K562 (cell line): ENCODE data around the gene ARL8A. TPM values are rescaled to one million over a fixed set of nuclear protein-coding genes. Genes with fewer than 3 reads are reported as not detected.

Experiments used
- ATAC-seq: fragments of 200-7000 bp; cut with Tn5 transposase; 3 replicates; pipeline ENCODE4 v1.9.1; 2020; ENCODE audit warnings: moderate library complexity
- BruUV-seq: library from RNA; stranded (reverse); fragments of 400-500 nt; replicated peaks from 2 replicates; lab custom pipeline; 2021; lab: Mats Ljungman, UMichigan
- CTCF ChIA-PET: fragments of 300-600 bp; formaldehyde crosslinking; extraction: SDS; loops from one replicate; lab custom pipeline; 2021; ENCODE audit warnings: low intra/inter-chr PET ratio; lab: Yijun Ruan, JAX
- POLR2A ChIA-PET: fragments of 300-600, 350-650 bp; sonication (Branson Sonifier 250); formaldehyde crosslinking; extraction: SDS; loops from one replicate; lab custom pipeline; 2021; ENCODE audit warnings: antibody characterized with exemption, inconsistent platforms; lab: Yijun Ruan, JAX
- DNase-seq, 4 experiments: peaks; one replicate each; pipeline versions ENCODE4 v3.0.0 to v3.0.0-alpha.2; 2011 to 2018; ENCODE audit warnings: low spot score in 3 of 4, mixed read lengths in 3 of 4; ENCODE audit errors: extremely low read depth in 1 of 4
- FAIRE-seq: peaks from 2 replicates; lab custom pipeline; 2011; peaks lifted over from hg19 to GRCh38; lab: Jason Lieb, UNC
- H2AFZ ChIP-seq: 2 replicates; pipeline ENCODE4 v1.6.0; 2011; ENCODE audit warnings: low read depth, low read length, control low read depth, inconsistent platforms
- H3K27ac ChIP-seq: fragments of 200-600 bp; 3 replicates; pipeline ENCODE4 v1.8.0; 2011; ENCODE audit warnings: low read depth, mild to moderate bottlenecking, control low read depth, inconsistent platforms, low read length, moderate library complexity, mixed read lengths; ENCODE audit errors: extremely low read depth
- H3K27me3 ChIP-seq, 2 experiments: fragments of 300-600 bp in 1 of 2; 2 replicates in 1 of 2; 3 replicates in 1 of 2; pipeline versions ENCODE4 v1.6.0 to v1.8.0; 2011; ENCODE audit warnings: inconsistent platforms in 2 of 2, low read length in 2 of 2, mild to moderate bottlenecking in 1 of 2, mixed read lengths in 1 of 2, moderate library complexity in 1 of 2; ENCODE audit not compliant: control insufficient read depth in 2 of 2, insufficient read depth in 2 of 2
- H3K36me3 ChIP-seq: fragments of 300-600 bp; 3 replicates; pipeline ENCODE4 v1.8.0; 2011; ENCODE audit warnings: mild to moderate bottlenecking, low read length, inconsistent platforms; ENCODE audit not compliant: control insufficient read depth, insufficient read depth
- H3K4me1 ChIP-seq, 2 experiments: fragments of 200-600 bp in 1 of 2; replicated peaks in 1 of 2; 2 replicates in 1 of 2; 3 replicates in 1 of 2; pipeline versions ENCODE4 v1.5.1 to v1.8.0; 2011; ENCODE audit warnings: inconsistent platforms in 2 of 2, low read length in 2 of 2, mild to moderate bottlenecking in 1 of 2, mixed read lengths in 1 of 2, moderate library complexity in 1 of 2; ENCODE audit not compliant: control insufficient read depth in 2 of 2, insufficient read depth in 2 of 2
- H3K4me2 ChIP-seq: 2 replicates; pipeline ENCODE4 v1.6.1; 2011; ENCODE audit warnings: low read length, control low read depth, inconsistent platforms, mixed read lengths; ENCODE audit not compliant: insufficient read depth
- H3K4me3 ChIP-seq: fragments of 200-600 bp; sonication (generic), shearing (Covaris generic); 2 replicates; pipeline ENCODE4 v1.5.1; 2016; ENCODE audit warnings: control low read depth, inconsistent platforms
- H3K79me2 ChIP-seq: fragments of 200-600 bp; 3 replicates; pipeline ENCODE4 v1.8.0; 2011; ENCODE audit warnings: low read length, inconsistent platforms; ENCODE audit not compliant: control insufficient read depth, insufficient read depth
- H3K9ac ChIP-seq, 2 experiments: 2 replicates each; pipeline versions ENCODE4 v1.6.0 to v1.6.1; 2011; ENCODE audit warnings: low read depth in 2 of 2, low read length in 2 of 2, control low read depth in 1 of 2, inconsistent platforms in 1 of 2, mild to moderate bottlenecking in 1 of 2, mixed read lengths in 1 of 2; ENCODE audit not compliant: insufficient read depth in 1 of 2
- H3K9me1 ChIP-seq: one replicate; pipeline ENCODE4 v1.6.0; 2011; ENCODE audit warnings: inconsistent platforms, mild to moderate bottlenecking, low read length, moderate library complexity; ENCODE audit not compliant: control insufficient read depth, insufficient read depth
- H3K9me3 ChIP-seq: replicated peaks from 2 replicates; pipeline ENCODE4 v1.5.1; 2011; ENCODE audit warnings: low read depth, low read length, inconsistent platforms; ENCODE audit not compliant: control insufficient read depth, insufficient read depth
- H4K20me1 ChIP-seq: replicated peaks from 2 replicates; pipeline ENCODE4 v1.6.1; 2011; ENCODE audit warnings: low read length, inconsistent platforms, mixed read lengths; ENCODE audit not compliant: control insufficient read depth, insufficient read depth
- CC2D1A ChIP-seq: fragments of 450-650 bp; IDR thresholded peaks from 2 replicates; pipeline ENCODE4 v1.6.1; 2017; ENCODE audit warnings: mild to moderate bottlenecking
- PCBP1 ChIP-seq: fragments of 200-400 bp; formaldehyde crosslinking; IDR thresholded peaks from 2 replicates; pipeline ENCODE4 v1.6.1; 2018; ENCODE audit warnings: mild to moderate bottlenecking, low read depth, low read length; ENCODE audit not compliant: poor library complexity, severe bottlenecking
- POLR2AphosphoS2 ChIP-seq: IDR thresholded peaks from 2 replicates; pipeline ENCODE4 v1.6.1; 2012; ENCODE audit warnings: low read length, improper control_type of control experiment
- ZNF134 ChIP-seq: fragments of 250-450 bp; sonication (Bioruptor Pico); conservative IDR thresholded peaks from 2 replicates; pipeline ENCODE4 v1.4.0; 2020
- ZNF324 ChIP-seq: fragments of 250-450 bp; sonication (Bioruptor Pico); IDR thresholded peaks from 2 replicates; pipeline ENCODE4 v1.4.0; 2020; ENCODE audit warnings: mild to moderate bottlenecking
- ZNF766 ChIP-seq: fragments of 200-800 bp; sonication (Bioruptor generic); conservative IDR thresholded peaks from 2 replicates; pipeline ENCODE4 v1.6.1; 2016; ENCODE audit warnings: missing genetic modification characterization, missing compliant biosample characterization
- ZNF77 ChIP-seq: fragments of 250-450 bp; sonication (Bioruptor Pico); IDR thresholded peaks from 2 replicates; pipeline ENCODE4 v1.5.0; 2020
- WGBS: fragments of 100-300 bp; shearing (Covaris generic); methylation state at CpG from one replicate; pipeline ENCODE4 v1.1.6; 2016; ENCODE audit warnings: low coverage, mixed read lengths; ENCODE audit not compliant: insufficient coverage; ENCODE audit errors: missing lambda C conversion rate; 5-methylcytosine and 5-hydroxymethylcytosine counted together
- in situ Hi-C: fragments of 300-500 bp; cut with MboI; formaldehyde crosslinking; loops from 4 replicates; pipeline ENCODE4 v1.15.0; 2018; ENCODE audit warnings: inconsistent platforms, mixed read lengths
- intact Hi-C: fragments of 100-400 bp; cut with micrococcal nuclease; formaldehyde crosslinking; loops from 2 replicates; pipeline ENCODE4 v1.14.2; 2022
- polyA plus RNA-seq, 8 experiments: library from polyadenylated mRNA; depleted of rRNA in 4 of 8; stranded (reverse) in 5 of 8; unstranded in 3 of 8; fragments of >200 nt; fragmentation: Nextera tagmentation in 2 of 8; fragmentation: Illumina TruSeq in 1 of 8; extraction: Ambion mirVana in 2 of 8; extraction: Trizol in 1 of 8; gene quantifications; 2 replicates each; pipeline versions ENCODE4 v1.2.1 to v1.2.3, GENCODE V29; 2011 to 2014; ENCODE audit warnings: inconsistent platforms in 1 of 8, missing spikeins in 1 of 8
- total RNA-seq, 7 experiments: library from RNA; depleted of rRNA in 6 of 7; stranded (reverse); fragments of >200 nt in 6 of 7; fragmentation: Illumina TruSeq in 2 of 7; extraction: Trizol in 2 of 7; gene quantifications; 2 replicates each; pipeline versions ENCODE4 v1.2.1 to v1.2.3, GENCODE V29; 2011 to 2021; ENCODE audit warnings: low replicate concordance in 1 of 7
- TF ChIP-seq, protein P1 (sequence below): IDR thresholded peaks from 2 replicates; pipeline ENCODE4 v1.6.1; 2014; ENCODE audit warnings: antibody characterized with exemption
- TF ChIP-seq, protein P2 (sequence below): fragments of 450-650 bp; IDR thresholded peaks from 2 replicates; pipeline ENCODE4 v1.6.1; 2014; ENCODE audit warnings: low read depth, mild to moderate bottlenecking, moderate library complexity, borderline replicate concordance

The ARL8A gene
- total and polyA plus RNA-seq, 9 of the 15 experiments (the other 6 are each of a cell fraction or from before 2014, with no cell fraction given): 0.17 to 27.3 (median 15.6) TPM

DNA sequence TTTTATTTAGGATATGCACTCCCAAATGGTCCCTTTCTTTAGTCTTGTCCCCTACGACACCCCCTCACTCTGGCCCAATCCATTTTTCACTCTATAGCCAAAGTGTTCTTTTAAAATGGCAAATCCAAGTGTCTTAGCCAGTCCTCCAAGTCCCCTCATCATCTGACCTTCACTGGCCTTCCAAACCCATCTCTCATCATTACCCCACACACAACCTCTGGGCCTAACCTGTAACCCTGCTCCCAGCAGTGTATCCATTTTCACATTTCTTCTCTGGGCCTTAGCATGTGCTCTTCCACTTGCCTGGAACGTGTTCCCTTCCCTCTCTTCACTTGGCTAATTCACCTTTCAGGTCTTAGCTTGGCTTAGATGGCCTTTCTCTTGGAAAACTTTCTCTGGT, 6.5 kb upstream of the ARL8A start:
- no peak overlapping the region for H3K4me3 ChIP-seq
- peak overlapping the region in 1 of 2 experiments; percentile 53; a peak in 2 of 4 replicates for H3K9ac ChIP-seq
- H2AFZ ChIP-seq: no peak overlapping the region
- 76% methylated on average over 2 of the region's 2 CpGs for WGBS
- peaks cover 7% of the 10 kb centered on the region; the same call in 1 of the 2 replicates for H4K20me1 ChIP-seq
- BruUV-seq: no TSS peak
- ChIA-PET CTCF (no interaction called here), POLR2A (interaction anchor here (0.7 to 1.3 kb wide), 3 partner anchors 24 to 57 kb away, joined by 3 to 4 read pairs (median 3); no protein-coding TSS in a partner anchor)
- no peaks in the 10 kb centered on the region for H3K9me1 ChIP-seq
- ATAC-seq (no peak), DNase-seq (no peak), FAIRE-seq (no peak)
- in situ Hi-C loops: no loop called here
- H3K79me2 ChIP-seq: peaks cover 20% of the 10 kb centered on the region; the same call in 1 of the 3 replicates
- no peak overlapping the region for H3K4me2 ChIP-seq
- H3K27ac ChIP-seq: peak overlapping the region; percentile 30; the same call in 2 of the 3 replicates
- H3K9me3 ChIP-seq: no peaks in the 10 kb centered on the region
- intact Hi-C loops: loop anchor here (10.0 kb wide), 1 partner anchor 654 kb away; the partner anchor contains the start of gene KDM5B
- H3K36me3 ChIP-seq: peaks cover 93% of the 10 kb centered on the region
- TF ChIP-seq POLR2AphosphoS2 (peak; percentile 56; the same call in 1 of the 2 replicates), PCBP1 (no peak), ZNF324 (CRISPR knock-in tag) (no peak), ZNF134 (CRISPR knock-in tag) (no peak), CC2D1A (no peak), ZNF766 (CRISPR knock-in tag) (no peak), ZNF77 (CRISPR knock-in tag) (no peak)
- TF ChIP-seq, protein P1, sequence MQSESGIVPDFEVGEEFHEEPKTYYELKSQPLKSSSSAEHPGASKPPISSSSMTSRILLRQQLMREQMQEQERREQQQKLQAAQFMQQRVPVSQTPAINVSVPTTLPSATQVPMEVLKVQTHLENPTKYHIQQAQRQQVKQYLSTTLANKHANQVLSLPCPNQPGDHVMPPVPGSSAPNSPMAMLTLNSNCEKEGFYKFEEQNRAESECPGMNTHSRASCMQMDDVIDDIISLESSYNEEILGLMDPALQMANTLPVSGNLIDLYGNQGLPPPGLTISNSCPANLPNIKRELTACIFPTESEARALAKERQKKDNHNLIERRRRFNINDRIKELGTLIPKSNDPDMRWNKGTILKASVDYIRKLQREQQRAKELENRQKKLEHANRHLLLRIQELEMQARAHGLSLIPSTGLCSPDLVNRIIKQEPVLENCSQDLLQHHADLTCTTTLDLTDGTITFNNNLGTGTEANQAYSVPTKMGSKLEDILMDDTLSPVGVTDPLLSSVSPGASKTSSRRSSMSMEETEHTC: no peak
- TF ChIP-seq, protein P2, sequence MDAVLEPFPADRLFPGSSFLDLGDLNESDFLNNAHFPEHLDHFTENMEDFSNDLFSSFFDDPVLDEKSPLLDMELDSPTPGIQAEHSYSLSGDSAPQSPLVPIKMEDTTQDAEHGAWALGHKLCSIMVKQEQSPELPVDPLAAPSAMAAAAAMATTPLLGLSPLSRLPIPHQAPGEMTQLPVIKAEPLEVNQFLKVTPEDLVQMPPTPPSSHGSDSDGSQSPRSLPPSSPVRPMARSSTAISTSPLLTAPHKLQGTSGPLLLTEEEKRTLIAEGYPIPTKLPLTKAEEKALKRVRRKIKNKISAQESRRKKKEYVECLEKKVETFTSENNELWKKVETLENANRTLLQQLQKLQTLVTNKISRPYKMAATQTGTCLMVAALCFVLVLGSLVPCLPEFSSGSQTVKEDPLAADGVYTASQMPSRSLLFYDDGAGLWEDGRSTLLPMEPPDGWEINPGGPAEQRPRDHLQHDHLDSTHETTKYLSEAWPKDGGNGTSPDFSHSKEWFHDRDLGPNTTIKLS: no peak
- peaks cover 18 to 26% of the 10 kb centered on the region in 2 experiments for H3K4me1 ChIP-seq
- no peaks in the 10 kb centered on the region for H3K27me3 ChIP-seq
